ENCODE data around the gene CCNY.

DNA sequence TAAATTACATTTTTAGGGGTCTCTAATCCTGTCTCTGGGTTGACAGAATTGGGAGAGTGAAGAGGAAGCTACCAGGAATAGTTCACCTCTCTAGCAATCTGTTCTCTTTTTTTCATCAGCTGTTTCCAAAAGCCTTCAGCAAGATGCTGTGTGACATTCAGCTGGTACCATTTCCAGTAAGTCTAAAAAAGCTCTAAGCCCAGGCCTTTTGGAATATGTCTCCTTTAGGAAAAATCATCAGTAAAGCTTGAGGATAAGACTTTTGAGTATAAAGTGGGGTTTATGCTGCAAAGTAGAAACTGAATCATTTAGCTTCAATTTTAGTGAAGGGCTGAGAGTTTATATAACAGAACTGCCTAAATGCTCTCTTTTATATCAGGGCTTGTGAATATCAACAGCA is 81.5 kb downstream of the CCNY start:
- TF ChIP-seq POLR2A (IDR thresholded peaks at IDR 0.05): no peak
- TF ChIP-seq, protein P1, sequence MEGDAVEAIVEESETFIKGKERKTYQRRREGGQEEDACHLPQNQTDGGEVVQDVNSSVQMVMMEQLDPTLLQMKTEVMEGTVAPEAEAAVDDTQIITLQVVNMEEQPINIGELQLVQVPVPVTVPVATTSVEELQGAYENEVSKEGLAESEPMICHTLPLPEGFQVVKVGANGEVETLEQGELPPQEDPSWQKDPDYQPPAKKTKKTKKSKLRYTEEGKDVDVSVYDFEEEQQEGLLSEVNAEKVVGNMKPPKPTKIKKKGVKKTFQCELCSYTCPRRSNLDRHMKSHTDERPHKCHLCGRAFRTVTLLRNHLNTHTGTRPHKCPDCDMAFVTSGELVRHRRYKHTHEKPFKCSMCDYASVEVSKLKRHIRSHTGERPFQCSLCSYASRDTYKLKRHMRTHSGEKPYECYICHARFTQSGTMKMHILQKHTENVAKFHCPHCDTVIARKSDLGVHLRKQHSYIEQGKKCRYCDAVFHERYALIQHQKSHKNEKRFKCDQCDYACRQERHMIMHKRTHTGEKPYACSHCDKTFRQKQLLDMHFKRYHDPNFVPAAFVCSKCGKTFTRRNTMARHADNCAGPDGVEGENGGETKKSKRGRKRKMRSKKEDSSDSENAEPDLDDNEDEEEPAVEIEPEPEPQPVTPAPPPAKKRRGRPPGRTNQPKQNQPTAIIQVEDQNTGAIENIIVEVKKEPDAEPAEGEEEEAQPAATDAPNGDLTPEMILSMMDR (IDR thresholded peaks at IDR 0.05): no peak
- TF ChIP-seq POLR2AphosphoS5 (IDR thresholded peaks at IDR 0.05): no peak

Data from prostate gland (tissue), 2 donors.